T follicular helper cell (primary cell): ENCODE results near the gene FAM13A.
"Not testable (repeated sequence)": the region's sequence is repeated elsewhere in the genome, so short reads cannot be mapped to it uniquely, and the experiment has no call there.

Experiments
- DNase-seq: peaks from one replicate; pipeline ENCODE4 v3.0.0-alpha.2; 2020; ENCODE audit warnings: low read depth

The FAM13A gene

GRCh38 chr4:88999392-88999930 is 57.5 kb downstream of the FAM13A start:
- DNase-seq = no peak

GRCh38 chr4:88998891-88999290 is 58.1 kb downstream of the FAM13A start:
- no peak for DNase-seq

- no peak for DNase-seq
Observed at GRCh38 chr4:88998001-88998400, 59.0 kb downstream of the FAM13A start.

- DNase-seq = no peak
Observed at GRCh38 chr4:88995874-88996273, 61.1 kb downstream of the FAM13A start.

GRCh38 chr4:88995257-88995656 is 61.7 kb downstream of the FAM13A start:
- DNase-seq = not testable (repeated sequence)

GRCh38 chr4:88993246-88993645 is 63.7 kb downstream of the FAM13A start:
- no peak for DNase-seq

- no peak for DNase-seq
Observed at GRCh38 chr4:88991746-88992145, 65.2 kb downstream of the FAM13A start.

GRCh38 chr4:88989990-88990389 is 67.0 kb downstream of the FAM13A start:
- DNase-seq = no peak

- DNase-seq = no peak
Observed at GRCh38 chr4:88985088-88985773, 71.8 kb downstream of the FAM13A start.

GRCh38 chr4:88982757-88983156 is 74.2 kb downstream of the FAM13A start:
- DNase-seq = no peak

- DNase-seq = no peak
Observed at GRCh38 chr4:88981993-88982392, 75.0 kb downstream of the FAM13A start.

- no peak for DNase-seq
Observed at GRCh38 chr4:88981556-88981955, 75.4 kb downstream of the FAM13A start.

- no peak for DNase-seq
Observed at GRCh38 chr4:88979276-88979675, 77.7 kb downstream of the FAM13A start.

GRCh38 chr4:88976775-88977035 is 80.3 kb downstream of the FAM13A start:
- no peak for DNase-seq

GRCh38 chr4:88975958-88976774 is 80.8 kb downstream of the FAM13A start:
- no peak for DNase-seq

- no peak for DNase-seq
Observed at GRCh38 chr4:88971536-88971935, 85.4 kb downstream of the FAM13A start.

- no peak for DNase-seq
Observed at GRCh38 chr4:88969746-88970145, 87.2 kb downstream of the FAM13A start.

- DNase-seq = no peak
Observed at GRCh38 chr4:88969271-88969670, 87.7 kb downstream of the FAM13A start.

GRCh38 chr4:88967883-88968331 is 89.1 kb downstream of the FAM13A start:
- DNase-seq = no peak

GRCh38 chr4:88965053-88965452 is 91.9 kb downstream of the FAM13A start:
- DNase-seq = no peak

- no peak for DNase-seq
Observed at GRCh38 chr4:88964450-88964849, 92.5 kb downstream of the FAM13A start.

- DNase-seq = no peak
Observed at GRCh38 chr4:88963817-88964216, 93.2 kb downstream of the FAM13A start.

- DNase-seq = no peak
Observed at GRCh38 chr4:88962396-88962795, 94.6 kb downstream of the FAM13A start.
